Measurements from ENCODE around the gene CYYR1.

DNA sequence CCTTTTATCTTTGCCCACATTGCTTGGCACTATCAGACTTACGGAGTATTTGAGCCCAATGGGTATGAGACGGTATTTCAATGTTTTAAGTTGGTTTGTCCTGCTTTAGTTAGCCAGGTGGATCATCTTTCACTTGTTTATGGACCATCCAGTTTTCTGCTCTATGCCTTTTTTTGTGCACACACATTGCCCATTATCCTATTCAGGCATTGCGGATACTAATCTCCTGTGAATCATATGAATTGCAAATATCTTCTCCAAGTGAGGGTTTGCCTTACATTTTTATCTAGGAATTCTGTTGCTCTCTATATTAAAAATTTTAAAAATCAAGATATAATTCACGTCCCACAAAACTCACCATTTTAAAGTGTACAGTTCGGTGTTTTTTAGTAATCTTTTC is 14.0 kb downstream of the CYYR1 start:
- no peak for TF ChIP-seq POLR2A (IDR thresholded peaks at IDR 0.05)
- no peak for TF ChIP-seq CTCF (IDR thresholded peaks at IDR 0.05)

Data from Peyer's patch (tissue), 4 donors.